IMR-90 (cell line): Measurements from ENCODE around the gene NOL6. TPM values are rescaled to one million over a fixed set of nuclear protein-coding genes. Genes with fewer than 3 reads are reported as not detected.

ENCODE experiments used
- ATAC-seq: fragments of 200-7000 bp; cut with Tn5 transposase; 2 replicates; pipeline ENCODE4 v1.9.1; 2020; ENCODE audit warnings: low read depth, mild to moderate bottlenecking, moderate library complexity
- BruUV-seq: library from RNA; stranded (reverse); fragments of 400-500 nt; replicated peaks from 2 replicates; lab custom pipeline; 2021; lab: Mats Ljungman, UMichigan
- CTCF ChIA-PET: fragments of 300-600 bp; formaldehyde crosslinking; extraction: SDS; loops from one replicate; lab custom pipeline; 2021; ENCODE audit warnings: antibody characterized with exemption; lab: Yijun Ruan, JAX
- POLR2A ChIA-PET: fragments of 300-600 bp; sonication (Branson Sonifier 250); formaldehyde crosslinking; loops from one replicate; lab custom pipeline; 2022; ENCODE audit warnings: antibody characterized with exemption; ENCODE audit not compliant: unreplicated experiment; lab: Charles Lee
- DNase-seq: peaks from one replicate; pipeline ENCODE4 v3.0.0; 2013
- H2AFZ ChIP-seq: replicated peaks from 2 replicates; pipeline ENCODE3; 2013; ENCODE audit warnings: low read length, mild to moderate bottlenecking; ENCODE audit not compliant: poor library complexity
- H2AK5ac ChIP-seq: 2 replicates; pipeline ENCODE4 v1.6.1; 2013; ENCODE audit warnings: low read depth, low read length, inconsistent platforms
- H2AK9ac ChIP-seq: replicated peaks from 2 replicates; pipeline ENCODE3; 2013; ENCODE audit warnings: mild to moderate bottlenecking, low read depth, low read length, moderate library complexity; ENCODE audit not compliant: poor library complexity
- H2BK120ac ChIP-seq: 2 replicates; pipeline ENCODE4 v1.6.1; 2013; ENCODE audit warnings: low read depth, low read length, inconsistent platforms
- H2BK15ac ChIP-seq: 3 replicates; pipeline ENCODE4 v1.6.1; 2013; ENCODE audit warnings: low read depth, low read length, inconsistent platforms
- H2BK20ac ChIP-seq: 2 replicates; pipeline ENCODE4 v1.6.1; 2013; ENCODE audit warnings: low read depth, mild to moderate bottlenecking, inconsistent platforms, low read length, moderate library complexity
- H2BK5ac ChIP-seq: 2 replicates; pipeline ENCODE4 v1.6.1; 2013; ENCODE audit warnings: mild to moderate bottlenecking, low read depth, low read length, inconsistent platforms; ENCODE audit not compliant: poor library complexity, severe bottlenecking
- H3K14ac ChIP-seq: replicated peaks from 2 replicates; pipeline ENCODE4 v1.6.1; 2013; ENCODE audit warnings: low read depth, low read length, inconsistent platforms
- H3K18ac ChIP-seq: 2 replicates; pipeline ENCODE4 v1.6.1; 2013; ENCODE audit warnings: low read depth, low read length, control low read depth
- H3K23ac ChIP-seq: 2 replicates; pipeline ENCODE4 v1.6.1; 2013; ENCODE audit warnings: low read depth, low read length, inconsistent platforms
- H3K27ac ChIP-seq: 2 replicates; pipeline ENCODE4 v1.5.1; 2013; ENCODE audit warnings: mild to moderate bottlenecking, control low read depth, low read length; ENCODE audit not compliant: insufficient read depth
- H3K27me3 ChIP-seq: 2 replicates; pipeline ENCODE4 v1.6.1; 2013; ENCODE audit warnings: low read length; ENCODE audit not compliant: control insufficient read depth, insufficient read depth
- H3K36me3 ChIP-seq: 2 replicates; pipeline ENCODE4 v1.6.1; 2013; ENCODE audit warnings: low read length, mixed read lengths; ENCODE audit not compliant: control insufficient read depth, insufficient read depth
- H3K4ac ChIP-seq: 2 replicates; pipeline ENCODE4 v1.6.1; 2013; ENCODE audit warnings: low read depth, low read length, inconsistent platforms
- H3K4me1 ChIP-seq: 2 replicates; pipeline ENCODE4 v1.6.1; 2013; ENCODE audit warnings: low read length, mixed read lengths; ENCODE audit not compliant: control insufficient read depth, insufficient read depth
- H3K4me2 ChIP-seq: 2 replicates; pipeline ENCODE4 v1.6.1; 2013; ENCODE audit warnings: low read depth, mild to moderate bottlenecking, control low read depth, low read length, moderate library complexity
- H3K4me3 ChIP-seq: 2 replicates; pipeline ENCODE4 v1.5.1; 2013; ENCODE audit warnings: low read depth, mild to moderate bottlenecking, control low read depth, low read length, moderate library complexity; ENCODE audit not compliant: insufficient read depth
- H3K56ac ChIP-seq: 2 replicates; pipeline ENCODE4 v1.6.1; 2013; ENCODE audit warnings: low read length, inconsistent platforms; ENCODE audit not compliant: insufficient read depth; ENCODE audit errors: extremely low read depth
- H3K79me1 ChIP-seq, 2 experiments: 2 replicates each; pipeline ENCODE4 v1.6.1; 2013; ENCODE audit warnings: low read length in 2 of 2, inconsistent platforms in 1 of 2, low read depth in 1 of 2
- H3K9ac ChIP-seq: 2 replicates; pipeline ENCODE4 v1.6.1; 2013; ENCODE audit warnings: low read depth, low read length, control low read depth
- H3K9me1 ChIP-seq: 2 replicates; pipeline ENCODE4 v1.6.1; 2013; ENCODE audit warnings: low read length, inconsistent platforms; ENCODE audit not compliant: insufficient read depth
- H3K9me3 ChIP-seq: 2 replicates; pipeline ENCODE4 v1.6.1; 2013; ENCODE audit warnings: low read length; ENCODE audit not compliant: control insufficient read depth, insufficient read depth
- H4K20me1 ChIP-seq: 2 replicates; pipeline ENCODE4 v1.6.1; 2013; ENCODE audit warnings: low read length, inconsistent platforms; ENCODE audit not compliant: insufficient read depth
- H4K5ac ChIP-seq: 2 replicates; pipeline ENCODE4 v1.6.1; 2013; ENCODE audit warnings: mild to moderate bottlenecking, low read depth, low read length, control low read depth
- H4K8ac ChIP-seq, 2 experiments: 2 replicates each; pipeline ENCODE4 v1.6.1; 2013; ENCODE audit warnings: low read depth in 2 of 2, low read length in 2 of 2, control low read depth in 1 of 2, inconsistent platforms in 1 of 2
- H4K91ac ChIP-seq: 2 replicates; pipeline ENCODE4 v1.6.1; 2013; ENCODE audit warnings: low read depth, low read length, inconsistent platforms; ENCODE audit not compliant: insufficient read depth
- FOS ChIP-seq: fragments of 150-350 bp; IDR thresholded peaks from 2 replicates; pipeline ENCODE4 v1.6.1; 2016; ENCODE audit warnings: low read depth, low read length
- RCOR1 ChIP-seq: IDR thresholded peaks from 2 replicates; pipeline ENCODE4 v1.6.1; 2012; ENCODE audit warnings: mild to moderate bottlenecking, low read length, improper control_type of control experiment; ENCODE audit not compliant: insufficient replicate concordance
- WGBS, 2 experiments: methylation state at CpG; one replicate each; pipeline versions ENCODE4 v1.1.5 to v1.1.7; 2013; ENCODE audit warnings: missing lambda C conversion rate in 2 of 2; ENCODE audit not compliant: insufficient read length in 1 of 2; ENCODE audit errors: extremely low coverage in 2 of 2; 5-methylcytosine and 5-hydroxymethylcytosine counted together
- dilution Hi-C: fragments of 300-500 bp; cut with HindIII; formaldehyde crosslinking; loops from one replicate; pipeline ENCODE4 v1.14.3; 2018; ENCODE audit warnings: low sequenced_read_pairs; ENCODE audit not compliant: unreplicated experiment
- in situ Hi-C: fragments of 300-500 bp; cut with MboI; formaldehyde crosslinking; loops from 3 replicates; pipeline ENCODE4 v1.14.3; 2019; ENCODE audit warnings: low sequenced_read_pairs, inconsistent platforms, mixed read lengths
- intact Hi-C: fragments of 100-400 bp; cut with micrococcal nuclease; formaldehyde crosslinking; loops from 2 replicates; pipeline ENCODE4 v1.10.0; 2022
- polyA plus RNA-seq, 3 experiments: library from polyadenylated mRNA; depleted of rRNA; stranded (reverse); fragments of >200 nt; gene quantifications; 2 replicates each; pipeline ENCODE4 v1.2.3, GENCODE V29; 2012; ENCODE audit warnings: low replicate concordance in 1 of 3
- total RNA-seq: library from RNA; depleted of rRNA; stranded (reverse); fragments of >200 nt; gene quantifications from 2 replicates; pipeline ENCODE4 v1.2.3, GENCODE V29; 2012

The NOL6 gene
- total and polyA plus RNA-seq, 2 of the 4 experiments (the other 2 are of a cell fraction): 47.3 to 71.7 TPM

- no peak overlapping the region for H4K5ac ChIP-seq
- ChIA-PET POLR2A (no interaction called here), CTCF (no interaction called here)
- ATAC-seq (no peak), DNase-seq (peak; percentile 46)
- no peaks in the 10 kb centered on the region; the same call in 1 of the 2 replicates for H4K20me1 ChIP-seq
- peaks cover 0 to 4% of the 10 kb centered on the region in 2 experiments; a peak in 1 of 4 replicates for H3K79me1 ChIP-seq
- dilution Hi-C loops: loop anchor here (25.0 kb wide), 1 partner anchor 171 kb away; the partner anchor contains the start of gene NFX1
- no peak overlapping the region for H3K4me3 ChIP-seq
- H3K27ac ChIP-seq: no peak overlapping the region
- H2BK20ac ChIP-seq: no peak overlapping the region
- no peak overlapping the region for H3K9ac ChIP-seq
- H2AK9ac ChIP-seq: no peak overlapping the region
- TF ChIP-seq FOS (peak; percentile 55; the same call in 1 of the 2 replicates), RCOR1 (no peak)
- peaks cover 7% of the 10 kb centered on the region for H3K9me1 ChIP-seq
- no peak overlapping the region for H3K23ac ChIP-seq
- no peak overlapping the region for H2BK5ac ChIP-seq
- no peak overlapping the region; the same call in 1 of the 2 replicates for H2AK5ac ChIP-seq
- H4K8ac ChIP-seq: no peak overlapping the region
- WGBS, 2 experiments: no CpG with 5 or more reads among the region's 4 CpGs
- H2AFZ ChIP-seq: no peak overlapping the region
- no TSS peak for BruUV-seq
- no peak overlapping the region for H3K4me2 ChIP-seq
- H3K4me1 ChIP-seq: peaks cover 4% of the 10 kb centered on the region
- H3K9me3 ChIP-seq: no peaks in the 10 kb centered on the region
- no peak overlapping the region for H2BK120ac ChIP-seq
- H3K27me3 ChIP-seq: no peaks in the 10 kb centered on the region
- H3K36me3 ChIP-seq: peaks cover 27% of the 10 kb centered on the region
- no peak overlapping the region for H3K4ac ChIP-seq
- H3K14ac ChIP-seq: no peak overlapping the region
- H2BK15ac ChIP-seq: no peak overlapping the region
- no peak overlapping the region for H3K56ac ChIP-seq
- H3K18ac ChIP-seq: no peak overlapping the region
- no peak overlapping the region for H4K91ac ChIP-seq
- in situ Hi-C loops: no loop called here
- intact Hi-C loops: no loop called here
These were observed 15.3 kb downstream of the NOL6 start for GRCh38 chr9:33458444-33458843.
